ENCODE results near the gene CASP3. TPM values are rescaled to one million over a fixed set of nuclear protein-coding genes. Genes with fewer than 3 reads are reported as not detected.

The CASP3 gene
- total and polyA plus RNA-seq, 2 experiments from 2014 or later = 53.6 to 81.2 TPM

DNA sequence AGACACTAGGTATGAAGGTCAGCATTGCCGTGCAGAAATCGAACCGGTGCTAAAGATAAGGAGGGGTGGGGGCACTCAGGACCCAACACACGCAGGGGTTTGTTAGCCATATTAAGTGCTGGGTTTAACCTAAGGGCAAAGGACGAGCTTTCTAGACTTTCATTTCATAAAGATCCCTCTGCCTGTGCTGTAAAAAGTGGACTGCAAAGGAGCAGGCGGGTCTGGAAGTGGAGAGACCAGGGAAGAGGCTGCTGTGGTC lies 1.3 kb downstream of the CASP3 start:
- H3K4me3 ChIP-seq = peak overlapping the region; percentile 94
- no peaks in the 10 kb centered on the region for H3K9me3 ChIP-seq (ENCODE audit: low read depth)
- peak; percentile 19 for DNase-seq (ENCODE audit: low spot score)
- H3K4me1 ChIP-seq (ENCODE audit: insufficient read depth) = peaks cover 26% of the 10 kb centered on the region
- H3K27ac ChIP-seq = peak overlapping the region; percentile 99
- H3K79me2 ChIP-seq = peaks cover 68% of the 10 kb centered on the region
- no peak overlapping the region for H2AFZ ChIP-seq
- WGBS (ENCODE audit: low lambda C conversion rate, missing lambda C conversion rate) = 0% methylated on average over 6 of the region's 6 CpGs
- no peaks in the 10 kb centered on the region for H3K9me2 ChIP-seq (replicated peaks; ENCODE audit: insufficient read depth)
- H3K4me2 ChIP-seq = peak overlapping the region; percentile 84
- H3K27me3 ChIP-seq = no peaks in the 10 kb centered on the region
- H4K20me1 ChIP-seq (ENCODE audit: insufficient read depth, poor library complexity, severe bottlenecking) = peaks cover 28% of the 10 kb centered on the region
- TF ChIP-seq EZH2phosphoT487 (IDR thresholded peaks at IDR 0.05; ENCODE audit: low read depth, severe bottlenecking, unreplicated experiment) = no peak
- TF ChIP-seq EZH2 (IDR thresholded peaks at IDR 0.05; ENCODE audit: borderline replicate concordance) = no peak
- TF ChIP-seq, protein P1, sequence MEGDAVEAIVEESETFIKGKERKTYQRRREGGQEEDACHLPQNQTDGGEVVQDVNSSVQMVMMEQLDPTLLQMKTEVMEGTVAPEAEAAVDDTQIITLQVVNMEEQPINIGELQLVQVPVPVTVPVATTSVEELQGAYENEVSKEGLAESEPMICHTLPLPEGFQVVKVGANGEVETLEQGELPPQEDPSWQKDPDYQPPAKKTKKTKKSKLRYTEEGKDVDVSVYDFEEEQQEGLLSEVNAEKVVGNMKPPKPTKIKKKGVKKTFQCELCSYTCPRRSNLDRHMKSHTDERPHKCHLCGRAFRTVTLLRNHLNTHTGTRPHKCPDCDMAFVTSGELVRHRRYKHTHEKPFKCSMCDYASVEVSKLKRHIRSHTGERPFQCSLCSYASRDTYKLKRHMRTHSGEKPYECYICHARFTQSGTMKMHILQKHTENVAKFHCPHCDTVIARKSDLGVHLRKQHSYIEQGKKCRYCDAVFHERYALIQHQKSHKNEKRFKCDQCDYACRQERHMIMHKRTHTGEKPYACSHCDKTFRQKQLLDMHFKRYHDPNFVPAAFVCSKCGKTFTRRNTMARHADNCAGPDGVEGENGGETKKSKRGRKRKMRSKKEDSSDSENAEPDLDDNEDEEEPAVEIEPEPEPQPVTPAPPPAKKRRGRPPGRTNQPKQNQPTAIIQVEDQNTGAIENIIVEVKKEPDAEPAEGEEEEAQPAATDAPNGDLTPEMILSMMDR (IDR thresholded peaks at IDR 0.05; ENCODE audit: poor library complexity) = no peak
- no peaks in the 10 kb centered on the region for H3K36me3 ChIP-seq (replicated peaks; ENCODE audit: insufficient read depth, low read depth)

DNA sequence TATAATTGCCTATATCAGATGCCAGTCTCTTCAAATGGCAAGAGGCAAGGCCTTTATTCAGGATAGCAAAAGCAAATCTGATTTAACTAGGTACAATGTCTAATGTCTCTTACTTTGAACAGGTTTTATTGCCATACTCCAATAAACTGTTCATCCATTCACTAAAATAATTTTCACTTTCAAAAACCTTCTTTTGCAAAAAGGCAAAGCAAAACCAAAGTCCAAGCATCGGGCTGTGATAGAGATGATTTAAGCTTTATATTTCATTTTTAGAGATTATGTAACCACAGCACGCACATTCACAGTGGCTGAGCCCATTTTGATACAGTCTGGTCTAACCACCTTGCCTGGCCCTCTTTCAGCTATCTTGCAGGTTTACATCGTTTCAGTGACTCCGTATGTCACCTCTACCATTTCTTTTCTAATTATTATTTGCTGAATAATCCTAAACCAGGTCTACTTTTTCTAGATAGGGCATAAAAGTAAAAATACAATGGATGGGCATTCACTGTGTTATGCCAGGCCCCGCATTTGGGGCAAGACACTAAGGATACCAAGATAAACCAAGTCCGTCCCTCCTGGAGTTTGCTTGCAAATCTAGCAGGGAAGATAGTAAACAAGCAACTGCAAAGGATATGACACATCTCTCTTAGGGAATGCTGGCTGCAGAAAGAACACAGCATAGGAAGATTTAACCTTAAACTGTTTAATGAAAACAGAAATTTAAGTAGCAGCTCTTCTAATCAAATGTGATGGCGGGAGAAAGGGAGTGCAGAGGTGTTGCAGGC lies 1.8 kb downstream of the CASP3 start:
- 53% methylated on average over 7 of the region's 7 CpGs for WGBS (ENCODE audit: low lambda C conversion rate, missing lambda C conversion rate)
- Histone ChIP-seq H3K4me2 (peak overlapping the region; percentile 84), H4K20me1 (ENCODE audit: insufficient read depth, poor library complexity, severe bottlenecking) (peaks cover 31% of the 10 kb centered on the region), H3K9me2 (replicated peaks; ENCODE audit: insufficient read depth) (no peaks in the 10 kb centered on the region), H3K4me3 (peak overlapping the region; percentile 94), H3K27ac (peak overlapping the region; percentile 99), H3K36me3 (replicated peaks; ENCODE audit: insufficient read depth, low read depth) (no peaks in the 10 kb centered on the region), H3K4me1 (ENCODE audit: insufficient read depth) (peaks cover 26% of the 10 kb centered on the region), H3K9me3 (ENCODE audit: low read depth) (no peaks in the 10 kb centered on the region), H3K27me3 (no peaks in the 10 kb centered on the region), H2AFZ (no peak overlapping the region), H3K79me2 (peaks cover 73% of the 10 kb centered on the region)
- TF ChIP-seq, protein P1 (IDR thresholded peaks at IDR 0.05; ENCODE audit: poor library complexity) = no peak
- TF ChIP-seq EZH2phosphoT487 (IDR thresholded peaks at IDR 0.05; ENCODE audit: low read depth, severe bottlenecking, unreplicated experiment) = no peak
- DNase-seq (ENCODE audit: low spot score) = no peak

DNA sequence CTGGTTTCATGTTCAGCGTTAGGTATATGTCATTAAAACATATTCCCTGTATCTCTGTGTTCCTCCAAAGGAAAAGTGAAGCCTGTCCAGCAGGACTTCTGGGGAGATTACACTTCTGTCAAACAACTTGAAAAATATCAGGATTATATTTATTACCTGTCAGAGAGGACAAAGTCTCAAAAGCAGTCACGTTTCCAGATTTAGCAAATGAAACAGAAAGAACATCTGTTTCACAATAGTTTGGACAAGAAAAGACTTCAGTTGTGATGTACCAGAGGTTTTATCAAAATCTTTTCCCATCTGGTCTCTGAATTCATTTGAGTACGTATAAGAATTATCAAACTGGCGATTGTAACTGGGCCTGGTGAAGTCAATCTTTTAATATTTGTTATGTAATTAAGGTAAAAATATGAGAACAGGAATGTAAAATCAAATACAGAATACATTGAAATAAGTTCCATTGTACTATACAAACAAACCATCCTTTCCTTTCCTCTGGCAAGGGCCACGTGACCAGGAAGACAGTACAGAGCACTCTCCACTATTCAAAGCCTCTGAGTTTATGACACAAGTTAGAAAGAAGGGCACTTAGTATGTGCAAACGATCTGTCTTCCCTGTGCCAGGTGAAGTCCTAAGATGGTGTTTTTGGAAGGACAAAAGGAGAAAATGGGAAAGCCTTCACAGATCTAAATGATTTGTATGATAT lies 3.2 kb downstream of the CASP3 start:
- peaks cover 84% of the 10 kb centered on the region for H3K79me2 ChIP-seq
- H3K27me3 ChIP-seq = no peaks in the 10 kb centered on the region
- 57% methylated on average over 6 of the region's 6 CpGs for WGBS (ENCODE audit: low lambda C conversion rate, missing lambda C conversion rate)
- peaks cover 31% of the 10 kb centered on the region for H4K20me1 ChIP-seq (ENCODE audit: insufficient read depth, poor library complexity, severe bottlenecking)
- peaks cover 26% of the 10 kb centered on the region for H3K4me1 ChIP-seq (ENCODE audit: insufficient read depth)
- no peaks in the 10 kb centered on the region for H3K9me2 ChIP-seq (replicated peaks; ENCODE audit: insufficient read depth)
- TF ChIP-seq, protein P1 (IDR thresholded peaks at IDR 0.05; ENCODE audit: poor library complexity) = no peak
- no peak for TF ChIP-seq EZH2phosphoT487 (IDR thresholded peaks at IDR 0.05; ENCODE audit: low read depth, severe bottlenecking, unreplicated experiment)
- TF ChIP-seq EZH2 (IDR thresholded peaks at IDR 0.05; ENCODE audit: borderline replicate concordance) = no peak
- no peak overlapping the region for H2AFZ ChIP-seq
- DNase-seq (ENCODE audit: low spot score) = no peak
- no peaks in the 10 kb centered on the region for H3K9me3 ChIP-seq (ENCODE audit: low read depth)
- no peaks in the 10 kb centered on the region for H3K36me3 ChIP-seq (replicated peaks; ENCODE audit: insufficient read depth, low read depth)
- H3K4me2 ChIP-seq = peak overlapping the region; percentile 84
- H3K27ac ChIP-seq = peak overlapping the region; percentile 99
- H3K4me3 ChIP-seq = no peak overlapping the region

Measured in hepatocyte (in vitro differentiated cells).